Measurements from ENCODE around the gene HMG20A.

The HMG20A gene

GRCh38 chr15:77499087-77499760 is 78.5 kb downstream of the HMG20A start:
- DNase-seq (ENCODE audit: low spot score) = no peak

DNA sequence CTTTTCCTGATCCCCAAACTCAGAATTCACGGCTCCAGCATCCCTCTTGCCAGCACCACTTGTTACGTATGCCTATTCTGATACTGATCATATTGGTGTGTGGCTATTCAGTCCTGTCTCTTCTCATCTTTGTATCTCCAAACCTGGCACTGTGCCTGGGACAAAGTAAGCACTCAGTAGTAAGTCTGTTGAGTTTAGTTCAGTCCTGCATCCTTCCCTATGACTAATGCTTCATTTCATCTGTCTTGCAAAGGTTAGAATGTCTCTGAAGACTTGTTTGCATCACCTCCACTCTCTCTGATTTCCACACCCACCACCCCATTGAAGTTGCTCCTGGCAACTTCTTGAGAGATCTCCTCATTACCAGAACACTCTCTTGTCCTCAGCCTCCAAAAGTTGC is 80.3 kb downstream of the HMG20A start:
- DNase-seq (ENCODE audit: low spot score) = no peak

DNA sequence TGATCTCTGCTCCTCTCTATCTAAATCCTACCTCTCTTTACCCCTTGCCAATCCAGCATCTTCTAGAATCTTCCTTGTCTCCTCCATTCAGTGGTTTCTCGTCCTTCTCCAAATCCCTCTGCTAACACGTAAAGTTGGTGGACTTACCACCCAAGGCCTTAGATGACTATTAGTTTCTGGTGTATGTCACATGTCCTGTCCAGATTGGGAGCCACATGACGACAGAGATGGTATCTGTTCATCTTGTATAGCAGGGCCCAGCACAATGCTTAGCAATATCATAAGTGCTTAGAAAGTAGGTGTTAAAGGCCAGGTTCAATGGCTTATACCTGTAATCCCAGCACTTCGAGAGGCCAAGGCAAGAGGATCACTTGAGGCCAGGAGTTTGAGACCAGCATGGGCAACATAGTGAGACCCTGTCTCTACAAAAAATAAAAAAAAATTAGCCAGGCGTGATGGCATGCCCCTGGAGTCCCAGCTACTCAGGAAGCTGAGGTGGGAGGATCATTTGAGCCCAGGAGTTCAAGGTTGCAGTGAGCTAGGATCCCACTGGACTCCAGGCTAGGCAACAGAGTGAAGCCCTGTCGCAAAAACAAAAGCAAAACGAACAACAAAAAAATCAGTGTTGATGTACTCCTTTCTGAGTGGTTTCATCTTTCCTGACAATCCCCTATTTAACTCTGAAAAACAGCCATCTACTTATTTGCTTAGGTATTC is 81.8 kb downstream of the HMG20A start:
- no peak for DNase-seq (ENCODE audit: low spot score)

- DNase-seq (ENCODE audit: low spot score) = no peak
These were observed 82.6 kb downstream of the HMG20A start for GRCh38 chr15:77503240-77503639.

DNA sequence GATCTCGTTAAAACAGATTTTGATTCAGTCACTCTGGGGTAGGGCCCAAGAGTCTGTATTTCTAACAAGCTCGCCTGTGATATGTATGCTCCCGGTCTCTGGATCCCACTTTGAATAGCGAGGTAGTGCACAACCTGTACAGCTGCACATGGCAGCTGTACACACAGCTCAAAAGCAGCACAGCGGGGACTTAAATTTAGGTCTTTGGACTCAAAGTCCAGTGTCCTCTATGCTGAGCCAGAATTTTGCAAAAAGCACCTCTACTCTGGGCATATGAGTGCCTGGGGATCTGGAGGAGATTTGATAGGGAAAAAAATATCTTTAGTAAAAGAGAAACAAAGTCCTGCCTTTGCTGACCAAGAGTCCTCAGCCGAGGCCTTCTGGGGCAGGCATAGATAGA is 83.1 kb downstream of the HMG20A start:
- DNase-seq (ENCODE audit: low spot score) = no peak

GRCh38 chr15:77504306-77504705 is 83.6 kb downstream of the HMG20A start:
- no peak for DNase-seq (ENCODE audit: low spot score)

DNA sequence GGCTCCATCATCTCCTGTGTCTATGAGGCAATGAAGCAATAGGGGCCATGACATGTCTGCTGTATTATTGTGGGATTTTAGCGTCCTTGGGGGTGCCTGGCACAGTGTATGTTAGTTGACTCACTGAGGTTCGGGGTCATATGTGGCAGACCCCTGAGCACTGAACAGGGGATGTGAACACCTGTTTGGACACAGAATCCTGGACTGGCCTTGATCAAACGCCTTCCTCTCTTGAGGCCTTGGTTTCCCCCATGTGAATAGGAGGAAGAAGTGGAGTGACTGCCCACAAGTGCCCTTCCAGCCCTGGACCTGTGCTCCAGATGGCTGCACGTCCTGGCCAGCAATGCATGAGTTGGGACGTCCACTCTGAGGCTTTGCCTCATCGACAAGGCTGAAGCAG is 84.2 kb downstream of the HMG20A start:
- no peak for DNase-seq (ENCODE audit: low spot score)

DNA sequence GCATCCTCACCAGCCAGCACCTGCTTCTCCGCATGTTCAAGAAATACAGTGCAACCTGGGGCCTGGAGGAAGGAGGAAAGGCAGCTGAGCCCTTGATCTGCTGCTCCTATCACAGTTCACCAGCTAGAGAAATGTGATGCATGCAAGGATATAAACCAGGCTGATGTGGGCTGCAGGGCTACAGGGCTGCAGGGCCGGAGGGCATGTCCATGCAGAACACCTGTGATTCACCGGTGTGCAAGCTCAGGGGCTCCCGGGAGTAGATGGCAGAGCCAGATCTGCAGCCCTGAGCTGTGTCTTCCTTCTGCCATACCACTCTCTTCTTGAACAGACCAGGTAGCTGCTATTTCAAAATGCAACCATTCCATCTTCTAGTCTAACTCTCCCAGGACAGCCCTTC is 84.9 kb downstream of the HMG20A start:
- DNase-seq (ENCODE audit: low spot score) = no peak

GRCh38 chr15:77506311-77507142 is 85.8 kb downstream of the HMG20A start:
- DNase-seq (ENCODE audit: low spot score) = peak; percentile 86

DNA sequence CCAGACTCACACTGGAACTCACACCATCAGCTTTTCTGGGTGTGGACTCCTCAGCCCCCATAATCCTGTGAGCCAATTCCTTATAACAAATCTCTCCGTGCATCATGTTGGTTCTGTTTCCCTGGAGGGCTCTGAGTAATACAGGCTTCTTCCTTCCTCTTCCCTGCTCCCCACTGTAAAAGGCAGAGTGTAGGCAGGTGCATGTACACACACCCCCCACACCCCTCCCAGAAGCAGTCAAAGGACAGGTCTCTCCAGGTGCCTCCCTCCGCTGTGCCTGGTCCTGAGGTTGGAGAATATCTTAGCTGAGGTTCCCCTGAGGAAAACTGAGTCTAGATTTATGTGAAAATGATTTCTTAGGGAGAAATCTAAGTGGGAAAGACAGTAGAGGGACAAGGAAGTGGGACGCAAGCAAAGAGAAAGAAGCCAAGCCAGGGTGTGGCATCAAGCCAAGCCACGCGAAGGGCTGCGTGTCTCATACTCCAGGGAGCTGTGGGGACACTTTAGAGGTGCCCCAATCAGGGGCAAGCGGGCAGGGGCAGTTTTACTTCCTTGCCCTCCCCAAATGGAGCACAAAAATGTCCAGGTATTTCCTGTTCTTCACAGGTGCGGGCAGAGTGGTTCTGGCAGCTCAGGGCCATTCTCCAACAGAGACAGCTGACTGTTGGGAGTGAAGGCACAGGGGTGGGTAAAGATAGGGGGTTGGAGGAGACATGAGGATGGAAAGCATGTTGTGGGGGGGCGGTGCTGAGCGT is 86.6 kb downstream of the HMG20A start:
- no peak for DNase-seq (ENCODE audit: low spot score)

DNA sequence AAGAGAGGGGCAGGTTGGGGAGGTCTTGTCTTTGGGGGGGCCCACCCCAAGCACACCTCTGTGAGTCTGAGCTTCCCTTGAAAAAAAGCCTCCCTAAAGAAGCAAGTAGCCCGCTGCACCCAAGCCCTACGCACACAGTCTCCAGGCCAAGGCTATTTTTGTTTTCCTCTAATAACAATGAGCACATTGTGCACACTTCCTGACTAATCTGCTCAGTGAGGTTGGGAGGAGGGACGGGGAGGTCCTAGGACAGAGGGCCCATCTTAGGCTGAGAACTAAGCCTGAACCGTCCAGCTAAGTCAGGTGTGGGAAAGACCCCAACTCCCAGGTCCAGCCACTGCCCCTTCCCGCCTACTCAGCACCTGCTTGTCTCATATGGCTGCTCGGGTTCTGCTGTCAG is 87.2 kb downstream of the HMG20A start:
- peak; percentile 74 for DNase-seq (ENCODE audit: low spot score)

GRCh38 chr15:77508541-77509243 is 88.0 kb downstream of the HMG20A start:
- DNase-seq (ENCODE audit: low spot score) = no peak

GRCh38 chr15:77510066-77511057 is 89.7 kb downstream of the HMG20A start:
- no peak for DNase-seq (ENCODE audit: low spot score)

- DNase-seq (ENCODE audit: low spot score) = no peak
These were observed 91.2 kb downstream of the HMG20A start for GRCh38 chr15:77511869-77512268.

GRCh38 chr15:77513226-77513625 is 92.5 kb downstream of the HMG20A start:
- DNase-seq (ENCODE audit: low spot score) = no peak

DNA sequence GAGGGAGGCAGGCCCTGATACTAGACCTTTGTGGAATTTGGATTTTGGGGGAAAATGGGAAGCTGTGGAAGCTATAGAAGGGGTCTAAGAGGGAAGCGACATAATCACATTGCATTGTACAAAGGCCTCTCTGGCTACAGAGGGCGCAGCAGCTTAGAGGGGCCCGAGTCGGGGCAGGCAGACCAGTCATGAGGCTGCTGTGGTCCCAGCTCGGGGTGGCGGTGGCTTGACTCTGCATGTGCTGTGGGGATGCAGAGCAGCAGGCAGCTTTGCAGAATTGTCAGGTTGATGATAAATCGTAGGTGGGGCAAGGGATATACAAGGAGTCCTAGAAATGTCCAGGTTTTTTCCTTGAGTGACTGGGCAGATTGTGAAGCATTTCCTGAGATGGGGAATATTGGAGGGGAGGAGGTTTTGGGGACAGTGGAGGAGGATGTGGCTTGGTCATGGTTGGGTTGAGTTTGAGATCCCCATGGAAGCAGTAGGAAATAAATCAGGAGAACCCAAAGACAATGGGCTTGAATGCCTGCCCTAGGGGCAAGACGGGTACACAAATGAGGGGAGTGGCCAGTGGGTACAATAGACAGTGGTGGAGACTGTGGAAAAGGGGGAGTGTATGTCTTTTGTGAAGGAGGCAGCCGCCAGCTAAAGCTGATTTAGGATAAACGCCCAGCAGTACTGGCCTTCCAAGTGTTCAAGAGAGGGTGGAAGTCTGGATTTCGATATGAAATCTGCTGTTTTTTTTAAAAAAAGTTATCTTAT is 94.1 kb downstream of the HMG20A start:
- no peak for DNase-seq (ENCODE audit: low spot score)

DNA sequence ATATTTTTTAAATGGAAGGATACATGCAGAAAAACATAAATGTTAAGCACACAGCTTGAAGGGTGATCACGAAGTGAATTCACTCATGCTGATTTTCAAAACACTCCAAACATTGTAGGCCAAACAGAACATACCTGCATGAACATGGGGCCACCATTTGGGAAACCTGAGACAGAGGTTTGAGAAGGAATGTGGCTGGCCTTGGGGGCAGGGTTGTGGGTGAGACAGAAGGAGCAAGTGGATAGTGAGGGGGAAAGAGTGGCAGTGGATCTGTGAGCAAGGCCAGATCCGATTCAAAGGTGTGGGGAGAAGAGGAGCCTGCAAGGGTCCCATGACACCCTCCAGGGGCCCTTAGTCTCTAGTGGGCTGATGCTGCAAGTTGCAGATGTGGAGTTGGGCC is 94.9 kb downstream of the HMG20A start:
- no peak for DNase-seq (ENCODE audit: low spot score)

DNA sequence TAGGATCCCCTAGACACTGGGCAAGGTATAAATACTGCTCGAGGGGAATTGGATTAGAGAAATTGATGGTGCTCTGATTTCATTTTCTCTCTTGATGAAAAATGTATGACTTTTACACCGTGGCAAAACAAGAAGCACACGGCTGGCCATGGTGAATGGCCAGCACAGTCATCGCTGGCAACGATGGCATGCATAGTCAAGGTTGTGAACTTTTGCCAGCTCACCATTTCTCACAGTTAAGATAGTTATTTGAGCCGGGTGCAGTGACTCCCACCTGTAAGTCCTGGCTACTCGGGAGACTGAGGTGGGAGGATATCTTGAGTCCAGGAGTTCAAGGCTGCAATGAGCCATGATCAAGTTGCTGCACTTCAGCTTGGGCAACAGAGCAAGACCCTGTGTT is 95.4 kb downstream of the HMG20A start:
- DNase-seq (ENCODE audit: low spot score) = no peak

DNA sequence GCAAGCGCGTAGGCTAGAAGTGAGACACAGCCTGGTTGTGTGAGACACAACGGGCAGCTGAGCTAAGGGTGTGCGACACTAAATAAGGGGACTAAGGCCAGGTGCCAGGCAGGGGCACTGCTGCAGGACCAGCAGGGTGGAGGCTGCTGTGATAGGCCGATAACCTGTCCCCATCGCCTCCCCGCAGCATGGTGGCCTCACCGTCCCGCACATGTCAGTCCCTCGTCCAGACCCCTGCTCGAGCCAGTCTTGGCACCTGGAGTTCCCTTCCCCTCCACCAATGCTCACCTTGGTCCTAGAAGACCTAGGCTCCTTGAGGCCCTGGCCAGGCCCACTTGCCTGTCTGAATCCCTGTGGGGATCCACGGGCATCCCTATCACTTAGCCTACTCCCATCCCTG is 96.1 kb downstream of the HMG20A start:
- DNase-seq (ENCODE audit: low spot score) = no peak

DNA sequence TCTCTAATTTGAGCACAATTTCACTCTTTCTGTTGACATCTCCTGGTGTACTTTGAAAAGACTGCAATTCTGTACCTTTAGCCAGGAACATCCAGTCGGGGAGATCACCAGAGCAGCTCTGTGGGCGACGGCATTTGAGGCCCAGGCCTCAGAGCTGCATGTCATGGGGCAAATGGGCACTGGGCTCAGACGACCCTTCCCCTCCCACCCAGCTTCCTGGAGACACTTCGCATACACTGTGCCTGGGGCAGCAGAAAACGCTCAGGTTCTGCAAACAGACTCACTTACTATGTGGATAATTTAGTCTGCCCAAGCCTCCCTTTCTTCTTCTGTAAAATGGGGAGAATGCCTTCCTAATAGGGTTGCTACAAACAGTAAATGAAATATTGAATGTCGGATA is 96.9 kb downstream of the HMG20A start:
- no peak for DNase-seq (ENCODE audit: low spot score)
